ENCODE data around the gene UGT2A3. TPM values are rescaled to one million over a fixed set of nuclear protein-coding genes. Genes with fewer than 3 reads are reported as not detected.

The UGT2A3 gene
- total RNA-seq, 2 experiments from 2014 or later = not detected

- no peaks in the 10 kb centered on the region for H3K79me2 ChIP-seq (ENCODE audit: insufficient read depth, low read depth, low read length)
- no TSS peak for BruUV-seq (replicated peaks)
- no peak for TF ChIP-seq CTCF (conservative IDR thresholded peaks at IDR 0.05; ENCODE audit: low read length)
- no peak for TF ChIP-seq EZH2phosphoT487 (IDR thresholded peaks at IDR 0.05; ENCODE audit: borderline replicate concordance, low read depth, low read length)
- no peaks in the 10 kb centered on the region for H3K4me1 ChIP-seq (ENCODE audit: insufficient read depth, low read length, poor library complexity, severe bottlenecking)
- H2AFZ ChIP-seq (ENCODE audit: low read length) = no peak overlapping the region
- H3K4me2 ChIP-seq (ENCODE audit: low read length) = no peak overlapping the region
- ChIA-PET CTCF (ENCODE audit: unreplicated experiment) (interaction anchor here (0.5 kb wide), 1 partner anchor 19 kb away, joined by 3 read pairs; no protein-coding TSS in a partner anchor), POLR2A (no interaction called here)
- no peak for DNase-seq (ENCODE audit: low spot score)
- H4K20me1 ChIP-seq (ENCODE audit: insufficient read depth, low read length) = no peaks in the 10 kb centered on the region
- no peaks in the 10 kb centered on the region for H3K9me2 ChIP-seq (ENCODE audit: insufficient read depth, low read length)
- no peaks in the 10 kb centered on the region for H3K9me3 ChIP-seq (ENCODE audit: low read length)
- no peak overlapping the region for H3K27ac ChIP-seq (ENCODE audit: low read depth, low read length, poor library complexity, severe bottlenecking)
- H3K36me3 ChIP-seq (ENCODE audit: insufficient read depth, low read length) = no peaks in the 10 kb centered on the region
- intact Hi-C loops (cut with micrococcal nuclease; ENCODE audit: unreplicated experiment) = no loop called here
- H3K4me3 ChIP-seq (ENCODE audit: low read depth, low read length, poor library complexity, severe bottlenecking) = no peak overlapping the region
Observed at GRCh38 chr4:68883870-68884269, 67.7 kb downstream of the UGT2A3 start.

Small RNA genes lying within 50 kb of the gene (small RNA-seq; reads per million reads assigned to genes)
- gene AC021146.3 (not detected), gene AC021146.6 (not detected)

Other genes starting within 250 kb of the UGT2A3 start
- gene UGT2B10, start 135.8 kb downstream of the UGT2A3 start, total RNA-seq (2014; rRNA removed; shearing (Covaris generic)) = not detected in 2 replicates
- gene UGT2B10, start 135.8 kb downstream of the UGT2A3 start, total RNA-seq (2022) = not detected in 2 replicates
- gene UGT2B7, start 144.7 kb upstream of the UGT2A3 start, total RNA-seq (2014; rRNA removed; shearing (Covaris generic)) = not detected in 2 replicates
- gene UGT2B7, start 144.7 kb upstream of the UGT2A3 start, total RNA-seq (2022) = not detected in 2 replicates

Measured in OCI-LY7 (cell line).